Spleen (tissue), 11 donors: ENCODE measurements around the gene CARD10. TPM values are rescaled to one million over a fixed set of nuclear protein-coding genes. Genes with fewer than 3 reads are reported as not detected.
A peak's percentile ranks its signal among the peaks of the same experiment; 100 is the strongest.

ENCODE experiments used
- DNase-seq: peaks from one replicate; pipeline ENCODE4 v3.0.0-alpha.2; 2020
- H3K27ac ChIP-seq, 8 donors: fragments of 200-600 bp; sonication (generic) in 7 of 8; 1 replicate in 4 of 8; 2 replicates in 4 of 8; pipeline versions ENCODE4 v1.5.0 to v1.8.0; 2016 to 2021; ENCODE audit warnings: inconsistent platforms in 4 of 8, mild to moderate bottlenecking in 4 of 8, moderate library complexity in 1 of 8
- H3K27me3 ChIP-seq, 7 donors: fragments of 200-600 bp; sonication (generic) in 6 of 7; replicated peaks in 1 of 7; 1 replicate in 4 of 7; 2 replicates in 3 of 7; pipeline versions ENCODE4 v1.5.0 to v1.8.0; 2016 to 2021; ENCODE audit warnings: inconsistent platforms in 3 of 7, mild to moderate bottlenecking in 1 of 7
- H3K36me3 ChIP-seq, 6 donors: fragments of 200-600 bp; sonication (generic) in 5 of 6; 1 replicate in 4 of 6; 2 replicates in 2 of 6; pipeline versions ENCODE4 v1.5.0 to v1.8.0; 2016 to 2021; ENCODE audit warnings: inconsistent platforms in 2 of 6
- H3K4me1 ChIP-seq, 6 donors: fragments of 200-600 bp; sonication (generic) in 5 of 6; 1 replicate in 3 of 6; 2 replicates in 3 of 6; pipeline versions ENCODE4 v1.5.0 to v1.8.0; 2016 to 2021; ENCODE audit warnings: inconsistent platforms in 3 of 6
- H3K4me3 ChIP-seq, 8 donors: fragments of 200-600 bp; sonication (generic) in 7 of 8; 1 replicate in 4 of 8; 2 replicates in 4 of 8; pipeline versions ENCODE4 v1.5.0 to v1.8.0; 2016 to 2021; ENCODE audit warnings: inconsistent platforms in 4 of 8, mild to moderate bottlenecking in 4 of 8, moderate library complexity in 2 of 8
- H3K9me3 ChIP-seq, 8 donors: fragments of 200-600 bp; sonication (generic) in 7 of 8; 1 replicate in 4 of 8; 2 replicates in 4 of 8; pipeline versions ENCODE4 v1.5.0 to v1.8.0; 2016 to 2021; ENCODE audit warnings: inconsistent platforms in 4 of 8
- CTCF ChIP-seq, 11 experiments: fragments of 200-600 bp in 7 of 11; fragments of 450-650 bp in 4 of 11; sonication (generic) in 4 of 11; IDR thresholded peaks in 8 of 11; conservative IDR thresholded peaks in 3 of 11; 1 replicate in 7 of 11; 2 replicates in 4 of 11; pipeline versions ENCODE4 v1.4.0 to v1.8.0; 2016 to 2021; ENCODE audit warnings: antibody characterized with exemption in 11 of 11, inconsistent platforms in 4 of 11, mild to moderate bottlenecking in 1 of 11
- POLR2A ChIP-seq, 3 donors: fragments of 450-650 bp; IDR thresholded peaks; one replicate each; pipeline ENCODE4 v1.5.1; 2017; ENCODE audit warnings: antibody characterized with exemption in 3 of 3, mild to moderate bottlenecking in 1 of 3
- POLR2AphosphoS5 ChIP-seq, 3 donors: sonication (generic); formaldehyde crosslinking; IDR thresholded peaks; one replicate each; pipeline ENCODE4 v1.5.1; 2017; ENCODE audit warnings: antibody characterized with exemption in 3 of 3
- WGBS, 5 donors: extraction: QIAGEN DNeasy Blood & Tissue Kit in 3 of 5; methylation state at CpG; one replicate each; pipeline versions ENCODE4 v1.1.5 to v1.1.7; 2013 to 2018; 5-methylcytosine and 5-hydroxymethylcytosine counted together
- intact Hi-C: fragments of 100-400 bp; cut with DNase I; formaldehyde crosslinking; loops from one replicate; pipeline ENCODE4 v1.15.0; 2023; ENCODE audit warnings: low total_unique reads
- polyA plus RNA-seq, 3 donors: library from polyadenylated mRNA; stranded (reverse); fragments of 200-250 nt; gene quantifications; one replicate each; pipeline ENCODE4 v1.2.1, GENCODE V29; 2013
- total RNA-seq, 7 donors: library from RNA; depleted of rRNA in 3 of 7; stranded (reverse); fragments of >200 nt in 3 of 7; fragmentation: NEBNext Ultra II Directional in 4 of 7; extraction: Animal tissue kit (Norgen Biotek cat#: 25700) in 4 of 7; gene quantifications; one replicate each; pipeline versions ENCODE4 v1.1.0 to v1.2.1, GENCODE V29; 2016 to 2021
- donor health status: healthy with polysubstance abuse.
- donor health status: DM: no; HTN: no; CAD: no; lungs with moderate emphysema.
- donor health status: DM: no; HTN: no; CAD: no.
- donor health status: Bipolar disorder and iron deficiency.
- donor health status: healthy.
- donor health status: DM: no; HTN: no; CAD: no.
- donor health status: DM: yes; HTN: yes; CAD: no.

CARD10 gene
- total and polyA plus RNA-seq, 10 donors: 2.5 to 12.5 (median 9.5) TPM

- no peak for TF ChIP-seq CTCF (IDR thresholded peaks at IDR 0.05 in 8 of 11, conservative IDR thresholded peaks at IDR 0.05 in 3 of 11)
- DNase-seq: no peak
- Histone ChIP-seq H3K27ac (no peak overlapping the region), H3K27me3 (no peaks in the 10 kb centered on the region), H3K4me1 (peaks cover 11 to 53% (median 31%) of the 10 kb centered on the region in 6 donors), H3K4me3 (no peak overlapping the region), H3K9me3 (no peaks in the 10 kb centered on the region), H3K36me3 (peaks cover 0 to 12% (median 0%) of the 10 kb centered on the region in 6 donors)
- intact Hi-C loops: no loop called here
- WGBS, 5 donors: 75 to 85% (median 85%) methylated on average over 8 to 15 of the region's 15 CpGs
Measured at GRCh38 chr22:37488337-37489135, 30.7 kb downstream of the CARD10 start.

- TF ChIP-seq POLR2AphosphoS5 (IDR thresholded peaks at IDR 0.05) (no peak), CTCF (IDR thresholded peaks at IDR 0.05 in 8 of 11, conservative IDR thresholded peaks at IDR 0.05 in 3 of 11) (no peak), POLR2A (IDR thresholded peaks at IDR 0.05) (no peak)
- Histone ChIP-seq H3K36me3 (peaks cover 0 to 17% (median 0%) of the 10 kb centered on the region in 6 donors), H3K4me1 (peaks cover 15 to 55% (median 41%) of the 10 kb centered on the region in 6 donors), H3K27me3 (no peaks in the 10 kb centered on the region), H3K27ac (peak overlapping the region in 3 of 8 donors; percentile 93 to 98 (median 95)), H3K4me3 (no peak overlapping the region), H3K9me3 (no peaks in the 10 kb centered on the region)
- intact Hi-C loops: no loop called here
- DNase-seq: no peak
- WGBS, 5 donors: 56 to 62% (median 61%) methylated on average over 4 of the region's 4 CpGs
Measured at GRCh38 chr22:37487571-37487970, 31.6 kb downstream of the CARD10 start.

GRCh38 chr22:37487129-37487528 lies 32.1 kb downstream of the CARD10 start:
- Histone ChIP-seq H3K9me3 (no peaks in the 10 kb centered on the region), H3K27me3 (no peaks in the 10 kb centered on the region), H3K4me1 (peaks cover 15 to 60% (median 45%) of the 10 kb centered on the region in 6 donors), H3K27ac (peak overlapping the region in 6 of 8 donors; percentile 86 to 98 (median 94)), H3K4me3 (peak overlapping the region in 2 of 8 donors; percentile 88 to 92), H3K36me3 (peaks cover 0 to 19% (median 0%) of the 10 kb centered on the region in 6 donors)
- intact Hi-C loops: no loop called here
- no peak for DNase-seq
- no peak for TF ChIP-seq CTCF (IDR thresholded peaks at IDR 0.05 in 8 of 11, conservative IDR thresholded peaks at IDR 0.05 in 3 of 11)
- TF ChIP-seq POLR2AphosphoS5 (IDR thresholded peaks at IDR 0.05): no peak
- TF ChIP-seq POLR2A (IDR thresholded peaks at IDR 0.05): no peak
- WGBS, 5 donors: 72 to 82% (median 78%) methylated on average over 10 of the region's 10 CpGs

GRCh38 chr22:37486224-37486845 lies 32.9 kb downstream of the CARD10 start, which contains the start of gene MFNG:
MFNG (minus strand) TSS chr22:37486384; CDS start chr22:37486177, 207 bp downstream.
- intact Hi-C loops: no loop called here
- WGBS, 5 donors: 2 to 17% (median 3%) methylated on average over 4 to 24 of the region's 24 CpGs
- no peaks in the 10 kb centered on the region for H3K27me3 ChIP-seq
- peak within 1 kb of the TSS; percentile 86 to 98 (median 92) for H3K27ac ChIP-seq
- peak; percentile 71 to 83 (median 83) for TF ChIP-seq POLR2AphosphoS5 (IDR thresholded peaks at IDR 0.05)
- TF ChIP-seq POLR2A (IDR thresholded peaks at IDR 0.05): peak in 1 of 3 donors; percentile 1
- no peak for TF ChIP-seq CTCF (IDR thresholded peaks at IDR 0.05 in 8 of 11, conservative IDR thresholded peaks at IDR 0.05 in 3 of 11)
- H3K9me3 ChIP-seq: no peaks in the 10 kb centered on the region
- H3K4me3 ChIP-seq: peak within 1 kb of the TSS; percentile 61 to 92 (median 75)
- DNase-seq: peak; percentile 96
- H3K4me1 ChIP-seq: peaks cover 15 to 65% (median 53%) of the 10 kb centered on the region in 6 donors
- peaks cover 0 to 26% (median 0%) of the 10 kb centered on the region in 6 donors for H3K36me3 ChIP-seq
